Aorta (tissue), 5 donors: ENCODE data around the gene HACD1. TPM values are rescaled to one million over a fixed set of nuclear protein-coding genes. Genes with fewer than 3 reads are reported as not detected.

ENCODE experiments used
- ATAC-seq: fragments of 200-7000 bp; cut with Tn5 transposase; one replicate; pipeline ENCODE4 v1.9.1; 2022; ENCODE audit warnings: moderate library complexity; ENCODE audit not compliant: low FRiP score
- DNase-seq, 2 donors: peaks; one replicate each; pipeline ENCODE4 v3.0.0-alpha.2; 2020
- H3K27ac ChIP-seq, 2 donors: one replicate each; pipeline ENCODE4 v1.5.1; 2013; ENCODE audit warnings: low read length in 2 of 2, mild to moderate bottlenecking in 2 of 2, moderate library complexity in 2 of 2, control low read depth in 1 of 2, inconsistent platforms in 1 of 2, low read depth in 1 of 2
- H3K27me3 ChIP-seq, 2 donors: one replicate each; pipeline ENCODE4 v1.6.1; 2013; ENCODE audit warnings: control low read depth in 1 of 2, low read length in 1 of 2, mild to moderate bottlenecking in 1 of 2, moderate library complexity in 1 of 2; ENCODE audit not compliant: insufficient read depth in 2 of 2, control insufficient read depth in 1 of 2
- H3K36me3 ChIP-seq, 2 donors: one replicate each; pipeline ENCODE4 v1.6.1; 2013; ENCODE audit warnings: control low read depth in 1 of 2, low read length in 1 of 2, mild to moderate bottlenecking in 1 of 2; ENCODE audit not compliant: insufficient read depth in 2 of 2, control insufficient read depth in 1 of 2
- H3K4me1 ChIP-seq, 2 donors: one replicate each; pipeline ENCODE4 v1.6.1; 2013; ENCODE audit warnings: low read length in 2 of 2, control low read depth in 1 of 2, mild to moderate bottlenecking in 1 of 2, moderate library complexity in 1 of 2; ENCODE audit not compliant: insufficient read depth in 2 of 2, control insufficient read depth in 1 of 2
- H3K4me3 ChIP-seq, 2 donors: one replicate each; pipeline ENCODE4 v1.5.1; 2013; ENCODE audit warnings: low read length in 2 of 2, control low read depth in 1 of 2, mild to moderate bottlenecking in 1 of 2
- H3K9me3 ChIP-seq: one replicate; pipeline ENCODE4 v1.6.1; 2013; ENCODE audit warnings: mild to moderate bottlenecking, low read length; ENCODE audit not compliant: control insufficient read depth
- WGBS, 2 donors: extraction: QIAGEN DNeasy Blood & Tissue Kit; methylation state at CpG; one replicate each; pipeline ENCODE4 v1.1.7; 2013; 5-methylcytosine and 5-hydroxymethylcytosine counted together
- intact Hi-C, 2 donors: fragments of 100-400 bp; cut with DNase I; formaldehyde crosslinking; loops; one replicate each; pipeline versions ENCODE4 v1.14.2 to v1.15.0; 2022
- polyA plus RNA-seq, 2 donors: library from polyadenylated mRNA; stranded (reverse); fragments of 200-250 nt; gene quantifications; one replicate each; pipeline ENCODE4 v1.2.3, GENCODE V29; 2013
- total RNA-seq, 2 donors: library from RNA; stranded (reverse); fragmentation: NEBNext Ultra II Directional; extraction: Animal tissue kit (Norgen Biotek cat#: 25700); gene quantifications; one replicate each; pipeline ENCODE4 v1.2.1, GENCODE V29; 2021
- donor health status: healthy with polysubstance abuse.
- donor health status: Bipolar disorder and iron deficiency.
- donor health status: DM: no; HTN: no; CAD: no.
- donor health status: DM: no; HTN: no; CAD: no.
- donor health status: DM: yes; HTN: yes; CAD: no.

Gene HACD1
- total and polyA plus RNA-seq, 4 donors: 38.6 to 103 (median 45.9) TPM

DNA sequence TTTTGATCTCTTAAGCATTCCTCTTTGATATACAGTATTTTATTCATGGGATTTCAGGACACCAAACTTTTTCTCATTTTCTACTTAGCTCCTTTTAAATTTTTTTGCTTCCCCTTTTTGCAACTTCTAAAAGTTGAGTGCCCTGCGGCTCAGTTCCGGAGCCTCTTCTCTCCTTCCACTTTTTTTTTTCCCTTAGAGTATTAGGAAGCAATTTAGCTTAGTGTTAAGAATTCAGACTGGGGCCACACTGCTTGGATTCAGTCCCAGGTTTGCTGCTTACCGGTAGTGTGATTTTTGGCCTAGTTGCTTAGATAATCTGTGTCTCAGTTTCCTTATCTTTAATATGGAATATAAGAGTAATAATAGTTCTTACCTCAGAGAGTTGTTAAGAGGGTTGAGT lies 30.2 kb upstream of the HACD1 start:
- Histone ChIP-seq H3K36me3 (no peaks in the 10 kb centered on the region), H3K4me3 (no peak overlapping the region), H3K27me3 (no peaks in the 10 kb centered on the region), H3K9me3 (no peaks in the 10 kb centered on the region), H3K27ac (no peak overlapping the region), H3K4me1 (peaks cover 3 to 13% of the 10 kb centered on the region in 2 donors)
- no peak for ATAC-seq
- intact Hi-C loops: loop anchor here in 1 of 2 donors (10.0 kb wide), 1 partner anchor 87 kb away; no protein-coding TSS in a partner anchor
- DNase-seq: peak in 1 of 2 donors; percentile 55
- WGBS, 2 donors: 12 to 31% methylated on average over 3 of the region's 3 CpGs

DNA sequence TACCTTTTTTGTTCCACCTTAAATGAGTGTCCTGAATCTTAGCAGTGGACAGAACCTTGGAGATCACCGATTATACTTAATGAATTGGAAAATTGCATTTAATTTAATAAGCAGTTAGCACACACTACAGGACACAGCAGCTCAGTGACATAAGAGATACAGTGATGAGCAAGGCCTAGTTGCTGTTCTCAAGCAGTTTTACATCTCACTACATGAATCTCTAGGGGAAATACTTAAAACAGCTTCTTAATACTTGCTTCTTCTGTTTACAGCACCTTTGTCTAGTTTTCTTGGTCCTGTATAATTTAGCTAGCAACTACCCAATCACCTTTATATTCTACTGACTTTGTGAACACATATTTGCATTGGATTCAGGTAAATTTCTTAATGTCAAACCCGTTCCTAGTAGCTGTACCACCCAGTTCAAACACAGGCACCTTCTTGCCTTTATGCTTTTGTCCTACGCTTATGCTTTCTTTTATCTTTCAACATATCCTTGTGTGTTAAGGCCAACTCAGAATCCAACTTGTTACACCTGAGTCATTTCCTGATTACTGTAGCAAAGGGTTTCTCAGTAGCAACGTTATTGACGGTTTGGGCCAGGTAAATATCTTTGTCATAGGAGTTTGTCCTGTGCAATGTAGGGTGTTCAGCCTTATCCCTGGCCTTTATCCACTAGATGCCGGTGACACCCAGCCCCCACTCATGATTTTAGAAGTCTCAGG lies 28.6 kb upstream of the HACD1 start:
- intact Hi-C loops: loop anchor here in 1 of 2 donors (10.0 kb wide), 1 partner anchor 89 kb away; no protein-coding TSS in a partner anchor
- ATAC-seq: no peak
- no peaks in the 10 kb centered on the region for H3K27me3 ChIP-seq
- H3K9me3 ChIP-seq: no peaks in the 10 kb centered on the region
- no peaks in the 10 kb centered on the region for H3K36me3 ChIP-seq
- H3K27ac ChIP-seq: no peak overlapping the region
- peak overlapping the region; percentile 28 to 30 for H3K4me3 ChIP-seq
- DNase-seq: no peak
- 80 to 83% methylated on average over 6 of the region's 6 CpGs for WGBS, 2 donors
- H3K4me1 ChIP-seq: peaks cover 3 to 8% of the 10 kb centered on the region in 2 donors

DNA sequence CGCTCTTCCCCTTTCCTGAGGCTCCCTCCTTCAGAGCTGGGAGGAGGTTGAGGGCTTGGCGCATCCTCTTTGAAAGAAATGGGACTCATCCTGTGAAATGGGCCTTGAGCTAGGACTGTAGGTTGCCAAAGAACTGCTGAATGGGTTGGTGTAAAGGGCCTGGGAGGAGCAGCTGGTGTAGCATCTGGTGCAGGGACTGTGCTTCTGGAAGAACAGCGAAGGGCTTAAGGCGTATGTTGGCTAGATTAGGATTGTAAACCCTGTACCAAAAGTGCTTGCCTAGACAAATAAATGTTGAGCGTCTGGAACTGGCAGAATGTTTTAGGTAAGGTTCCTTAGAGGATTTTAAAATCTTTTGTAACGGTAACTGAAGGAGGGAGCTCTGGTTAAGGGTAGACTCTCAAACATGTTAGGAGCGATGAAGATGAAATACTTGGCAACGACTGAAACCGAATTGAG lies 27.3 kb upstream of the HACD1 start:
- H3K4me1 ChIP-seq: peaks cover 3 to 6% of the 10 kb centered on the region in 2 donors
- peak overlapping the region; percentile 54 to 62 for H3K27ac ChIP-seq
- H3K9me3 ChIP-seq: no peaks in the 10 kb centered on the region
- no peak for ATAC-seq
- WGBS, 2 donors: 1% methylated on average over 9 of the region's 9 CpGs
- intact Hi-C loops: loop anchor here in 1 of 2 donors (1.0 to 10.0 kb wide), 2 partner anchors 27 to 90 kb away; partner anchors contain the start of gene HACD1
- no peaks in the 10 kb centered on the region for H3K27me3 ChIP-seq
- peak overlapping the region; percentile 64 to 70 for H3K4me3 ChIP-seq
- H3K36me3 ChIP-seq: no peaks in the 10 kb centered on the region
- no peak for DNase-seq

DNA sequence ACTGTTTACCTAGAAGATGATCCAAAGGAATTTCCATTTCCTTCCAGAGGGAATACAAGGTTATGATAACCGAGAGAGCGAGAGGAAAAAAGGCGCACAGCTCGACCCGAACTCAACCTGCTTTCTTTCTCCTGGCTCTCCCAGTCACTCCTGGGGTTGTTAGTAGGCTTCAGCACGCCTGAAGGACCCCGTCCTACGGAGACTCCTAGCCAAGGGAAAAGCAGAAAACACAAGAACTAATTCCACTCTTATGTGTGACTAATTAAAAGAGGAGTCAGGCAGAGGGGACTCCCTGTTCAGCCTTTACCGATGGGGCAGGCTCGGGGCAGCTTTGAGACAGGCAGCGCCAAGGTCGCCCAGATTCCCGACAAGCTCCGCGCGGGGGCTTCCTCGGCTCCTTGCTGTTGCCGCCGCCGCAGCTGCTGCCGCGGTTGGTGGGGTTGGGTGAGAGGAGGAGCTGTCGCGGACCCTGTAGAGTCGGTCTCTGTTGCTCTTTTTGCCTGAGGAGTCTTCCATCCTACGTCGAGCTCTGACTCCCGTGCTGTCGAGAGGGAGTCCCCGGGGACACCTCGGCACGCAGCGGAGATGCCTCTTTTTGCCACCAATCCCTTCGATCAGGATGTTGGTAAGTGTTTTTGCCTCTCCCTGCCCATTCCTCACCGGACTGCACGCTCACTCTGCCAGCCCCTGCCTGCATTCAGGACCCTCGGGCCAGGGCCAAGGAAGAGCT lies 26.7 kb upstream of the HACD1 start, which contains the start of gene STAM:
Gene STAM (plus strand): TSS at position 397 of the 730 bp plus-strand sequence. CDS start 189 bp downstream, at position 586.
- Histone ChIP-seq H3K27ac (peak within 1 kb of the TSS; percentile 54 to 71), H3K4me3 (peak within 1 kb of the TSS; percentile 70 to 75), H3K27me3 (no peaks in the 10 kb centered on the region), H3K36me3 (no peaks in the 10 kb centered on the region), H3K9me3 (no peaks in the 10 kb centered on the region), H3K4me1 (peaks cover 3 to 6% of the 10 kb centered on the region in 2 donors)
- DNase-seq (peak; percentile 95 to 97), ATAC-seq (peak; percentile 98)
- intact Hi-C loops: loop anchor here in 1 of 2 donors (1.0 to 10.0 kb wide), 2 partner anchors 27 to 91 kb away; partner anchors contain the start of gene HACD1
- 0 to 1% methylated on average over 37 of the region's 37 CpGs for WGBS, 2 donors

DNA sequence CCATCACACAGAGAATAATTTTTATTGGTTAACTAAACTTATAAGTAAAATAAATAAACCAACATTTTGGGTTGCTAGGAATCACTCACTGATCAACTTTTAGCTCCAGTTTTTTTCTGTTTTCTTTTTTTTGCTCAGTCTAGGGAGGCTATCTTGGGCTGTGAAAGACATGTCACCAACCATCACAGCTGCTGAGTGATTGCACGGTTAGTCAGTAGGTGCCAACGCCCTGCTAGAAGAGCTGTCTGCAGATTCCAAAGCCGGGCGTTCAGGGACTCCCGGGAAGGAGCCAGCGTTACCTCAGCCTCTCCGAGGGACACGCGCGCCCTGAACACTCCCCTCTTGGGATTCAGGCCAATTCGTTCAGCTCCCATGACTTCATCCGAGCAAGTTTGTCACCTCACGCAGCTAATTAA lies 26.2 kb upstream of the HACD1 start:
- 0% methylated on average over 13 of the region's 13 CpGs for WGBS, 2 donors
- no peaks in the 10 kb centered on the region for H3K9me3 ChIP-seq
- DNase-seq (peak; percentile 86 to 90), ATAC-seq (peak; percentile 86)
- H3K27ac ChIP-seq: peak overlapping the region; percentile 54 to 71
- no peaks in the 10 kb centered on the region for H3K27me3 ChIP-seq
- H3K36me3 ChIP-seq: no peaks in the 10 kb centered on the region
- intact Hi-C loops: loop anchor here in 1 of 2 donors (10.0 kb wide), 1 partner anchor 91 kb away; no protein-coding TSS in a partner anchor
- H3K4me3 ChIP-seq: peak overlapping the region; percentile 70 to 75
- peaks cover 3 to 6% of the 10 kb centered on the region in 2 donors for H3K4me1 ChIP-seq

DNA sequence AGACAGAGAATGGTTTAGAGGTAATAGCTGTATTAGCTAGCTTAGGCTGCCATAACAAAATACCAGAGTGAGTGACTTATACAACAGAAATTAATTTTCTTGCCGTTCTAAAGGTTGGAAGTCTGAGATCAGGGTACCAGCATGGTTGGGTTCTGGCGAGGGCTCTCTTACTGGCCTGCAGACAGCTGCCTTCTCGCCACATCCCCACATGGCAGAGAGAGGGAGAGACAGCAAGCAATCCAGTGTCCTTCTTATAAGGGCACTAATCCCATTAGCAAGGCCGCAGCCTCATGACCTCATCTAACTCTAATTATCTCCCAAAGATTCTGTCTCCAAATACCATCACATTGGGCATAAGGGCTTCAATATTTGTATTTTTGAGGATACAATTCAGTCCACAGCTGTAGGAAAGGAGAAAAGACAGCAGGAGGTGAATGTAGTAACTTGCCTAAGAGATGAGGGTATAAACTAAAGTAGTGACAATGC lies 23.2 kb upstream of the HACD1 start:
- Histone ChIP-seq H3K9me3 (no peaks in the 10 kb centered on the region), H3K27ac (no peak overlapping the region), H3K4me3 (no peak overlapping the region), H3K27me3 (no peaks in the 10 kb centered on the region), H3K4me1 (peaks cover 0 to under 1% of the 10 kb centered on the region in 2 donors), H3K36me3 (no peaks in the 10 kb centered on the region)
- ATAC-seq (no peak), DNase-seq (no peak)
- WGBS, 2 donors: 98% methylated on average over 4 of the region's 4 CpGs
- intact Hi-C loops: loop anchor here in 1 of 2 donors (10.0 kb wide), 1 partner anchor 94 kb away; no protein-coding TSS in a partner anchor

DNA sequence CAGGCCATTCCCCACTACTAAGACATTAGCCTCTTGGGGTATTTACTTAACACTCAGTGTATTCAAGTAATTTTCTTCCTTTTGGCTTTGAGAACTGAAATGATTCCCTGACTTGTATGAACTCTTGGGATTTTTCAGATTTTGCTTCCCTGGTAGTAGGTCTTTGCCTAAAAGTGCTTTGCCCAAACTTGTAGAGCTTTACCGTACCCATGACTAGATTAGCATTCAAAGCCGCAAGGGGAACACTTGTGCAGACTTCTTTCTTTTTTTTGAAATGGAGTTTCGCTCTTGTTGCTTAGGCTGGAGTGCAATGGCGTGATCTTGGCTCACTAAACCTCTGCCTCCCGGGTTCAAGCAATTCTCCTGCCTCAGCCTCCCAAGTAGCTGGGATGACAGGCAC lies 20.7 kb upstream of the HACD1 start:
- DNase-seq (no peak), ATAC-seq (no peak)
- H3K27ac ChIP-seq: no peak overlapping the region
- H3K9me3 ChIP-seq: no peaks in the 10 kb centered on the region
- no peaks in the 10 kb centered on the region for H3K4me1 ChIP-seq
- H3K4me3 ChIP-seq: no peak overlapping the region
- intact Hi-C loops: no loop called here
- H3K27me3 ChIP-seq: no peaks in the 10 kb centered on the region
- 96% methylated on average over 5 of the region's 5 CpGs for WGBS, 2 donors
- no peaks in the 10 kb centered on the region for H3K36me3 ChIP-seq

DNA sequence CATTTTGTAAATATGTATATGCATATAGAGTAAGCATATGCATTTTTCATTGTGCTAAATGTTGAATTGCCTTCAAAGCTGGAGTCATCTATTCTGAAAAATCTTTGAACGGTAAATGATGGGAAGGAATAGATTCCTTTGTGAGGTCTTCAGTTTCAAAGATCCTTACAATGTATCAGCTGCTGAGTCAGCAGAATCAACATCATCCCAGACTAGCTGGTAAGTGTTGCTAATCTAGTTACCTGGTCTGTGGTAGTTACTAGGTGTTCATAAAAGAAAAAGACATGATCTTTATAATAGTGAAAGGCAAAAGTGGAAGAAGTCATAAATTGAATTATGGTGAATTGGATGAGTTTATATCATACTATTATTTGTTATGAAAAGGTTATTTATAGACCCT lies 16.2 kb upstream of the HACD1 start:
- intact Hi-C loops: no loop called here
- 75 to 86% methylated on average over 1 of the region's 1 CpG for WGBS, 2 donors

More for the DNA sequence above, 16.2 kb upstream of the HACD1 start:
- Histone ChIP-seq H3K4me3 (no peak overlapping the region), H3K4me1 (no peaks in the 10 kb centered on the region), H3K27me3 (no peaks in the 10 kb centered on the region), H3K27ac (no peak overlapping the region), H3K9me3 (no peaks in the 10 kb centered on the region), H3K36me3 (no peaks in the 10 kb centered on the region)
- ATAC-seq (no peak), DNase-seq (no peak)
